Caco-2 (cell line): Measurements from ENCODE around the gene ZNF2. TPM values are rescaled to one million over a fixed set of nuclear protein-coding genes. Genes with fewer than 3 reads are reported as not detected.

Experiments used
- BruUV-seq: library from RNA; stranded (reverse); fragments of 400-500 nt; replicated peaks from 2 replicates; lab custom pipeline; 2021; lab: Mats Ljungman, UMichigan
- CTCF ChIA-PET: fragments of 300-600 bp; sonication (Branson Sonifier 250); formaldehyde crosslinking; loops from one replicate; lab custom pipeline; 2022; ENCODE audit warnings: antibody characterized with exemption; lab: Charles Lee
- POLR2A ChIA-PET: fragments of 300-600 bp; sonication (Branson Sonifier 250); formaldehyde crosslinking; loops from one replicate; lab custom pipeline; 2022; ENCODE audit warnings: antibody characterized with exemption; lab: Charles Lee
- DNase-seq, 2 experiments: peaks; one replicate each; pipeline versions ENCODE4 v3.0.0 to v3.0.0-alpha.2; 2020 to 2022
- H3K27me3 ChIP-seq: replicated peaks from 2 replicates; pipeline ENCODE4 v1.6.0; 2011; ENCODE audit warnings: low read length; ENCODE audit not compliant: control insufficient read depth, insufficient read depth
- H3K36me3 ChIP-seq: 2 replicates; pipeline ENCODE4 v1.5.1; 2011; ENCODE audit warnings: low read length; ENCODE audit not compliant: control insufficient read depth, insufficient read depth
- H3K4me1 ChIP-seq: fragments of 250-450 bp; sonication (Bioruptor Pico); 2 replicates; pipeline ENCODE4 v1.5.1; 2020; ENCODE audit warnings: mild to moderate bottlenecking
- H3K4me3 ChIP-seq: 2 replicates; pipeline ENCODE4 v1.5.1; 2011; ENCODE audit warnings: low read depth, mild to moderate bottlenecking, control low read depth, low read length
- H3K9me3 ChIP-seq: fragments of 250-450 bp; sonication (Bioruptor Pico); 2 replicates; pipeline ENCODE4 v1.5.1; 2020; ENCODE audit warnings: mild to moderate bottlenecking, moderate library complexity
- H3K27ac Mint-ChIP-seq: one replicate; pipeline ENCODE4 v1.8.0; 2022; ENCODE audit warnings: mixed read lengths; ENCODE audit not compliant: unreplicated experiment
- H3K27me3 Mint-ChIP-seq: one replicate; pipeline ENCODE4 v1.8.0; 2022; ENCODE audit warnings: mixed read lengths; ENCODE audit not compliant: insufficient read depth, unreplicated experiment
- H3K36me3 Mint-ChIP-seq: one replicate; pipeline ENCODE4 v1.8.0; 2022; ENCODE audit warnings: mild to moderate bottlenecking, mixed read lengths; ENCODE audit not compliant: insufficient read depth, unreplicated experiment
- H3K4me1 Mint-ChIP-seq: one replicate; pipeline ENCODE4 v1.8.0; 2022; ENCODE audit warnings: low read depth, mixed read lengths; ENCODE audit not compliant: unreplicated experiment
- H3K4me3 Mint-ChIP-seq: one replicate; pipeline ENCODE4 v1.8.0; 2022; ENCODE audit warnings: mild to moderate bottlenecking, moderate library complexity, mixed read lengths; ENCODE audit not compliant: unreplicated experiment
- H3K9me3 Mint-ChIP-seq: one replicate; pipeline ENCODE4 v1.8.0; 2022; ENCODE audit warnings: mixed read lengths; ENCODE audit not compliant: unreplicated experiment
- intact Hi-C: fragments of 100-400 bp; cut with micrococcal nuclease; formaldehyde crosslinking; loops from one replicate; pipeline ENCODE4 v1.10.0; 2022; ENCODE audit not compliant: unreplicated experiment
- total RNA-seq: library from RNA; stranded (reverse); gene quantifications from 2 replicates; pipeline ENCODE4 v1.2.3, GENCODE V29; 2022
- TF ChIP-seq, protein P1 (sequence below), 2 experiments: fragments of 200-600 bp in 1 of 2; IDR thresholded peaks; 1 replicate in 1 of 2; 2 replicates in 1 of 2; pipeline versions ENCODE4 v1.5.1 to v1.8.0; 2011 to 2022; ENCODE audit warnings: antibody characterized with exemption in 1 of 2, control low read depth in 1 of 2, inconsistent platforms in 1 of 2, low read depth in 1 of 2, low read length in 1 of 2, mild to moderate bottlenecking in 1 of 2, moderate library complexity in 1 of 2; ENCODE audit not compliant: insufficient read depth in 1 of 2, severe bottlenecking in 1 of 2, unreplicated experiment in 1 of 2

Gene ZNF2
- total RNA-seq, 1 experiment from 2014 or later: 3.8 TPM

DNA sequence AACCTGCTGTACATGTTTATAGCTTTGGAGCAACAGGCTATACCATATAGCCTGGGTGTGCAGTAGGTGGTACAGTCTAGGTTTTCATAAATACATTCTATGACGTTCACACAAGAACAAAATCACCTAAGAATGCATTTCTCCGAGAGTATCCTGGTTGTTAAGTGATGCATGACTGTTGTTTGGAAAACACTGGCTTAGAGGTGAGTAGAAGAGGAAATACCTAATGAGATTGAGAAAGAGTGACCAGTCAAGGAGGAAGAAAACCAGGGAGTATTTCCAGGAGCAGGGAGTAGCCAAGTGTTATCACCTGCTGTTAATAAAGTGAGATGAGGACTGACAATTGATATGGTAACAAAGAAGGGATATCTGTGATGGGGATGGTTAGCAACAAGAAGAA, 38.8 kb downstream of the ZNF2 start:
- BruUV-seq: no TSS peak
- H3K4me1 ChIP-seq: no peaks in the 10 kb centered on the region
- H3K36me3 ChIP-seq: no peaks in the 10 kb centered on the region
- peaks cover 21% of the 10 kb centered on the region for H3K9me3 Mint-ChIP-seq
- ChIA-PET CTCF (no interaction called here), POLR2A (no interaction called here)
- no peak overlapping the region for H3K27ac Mint-ChIP-seq
- no peaks in the 10 kb centered on the region for H3K9me3 ChIP-seq
- peaks cover 8% of the 10 kb centered on the region for H3K27me3 Mint-ChIP-seq
- TF ChIP-seq, protein P1, sequence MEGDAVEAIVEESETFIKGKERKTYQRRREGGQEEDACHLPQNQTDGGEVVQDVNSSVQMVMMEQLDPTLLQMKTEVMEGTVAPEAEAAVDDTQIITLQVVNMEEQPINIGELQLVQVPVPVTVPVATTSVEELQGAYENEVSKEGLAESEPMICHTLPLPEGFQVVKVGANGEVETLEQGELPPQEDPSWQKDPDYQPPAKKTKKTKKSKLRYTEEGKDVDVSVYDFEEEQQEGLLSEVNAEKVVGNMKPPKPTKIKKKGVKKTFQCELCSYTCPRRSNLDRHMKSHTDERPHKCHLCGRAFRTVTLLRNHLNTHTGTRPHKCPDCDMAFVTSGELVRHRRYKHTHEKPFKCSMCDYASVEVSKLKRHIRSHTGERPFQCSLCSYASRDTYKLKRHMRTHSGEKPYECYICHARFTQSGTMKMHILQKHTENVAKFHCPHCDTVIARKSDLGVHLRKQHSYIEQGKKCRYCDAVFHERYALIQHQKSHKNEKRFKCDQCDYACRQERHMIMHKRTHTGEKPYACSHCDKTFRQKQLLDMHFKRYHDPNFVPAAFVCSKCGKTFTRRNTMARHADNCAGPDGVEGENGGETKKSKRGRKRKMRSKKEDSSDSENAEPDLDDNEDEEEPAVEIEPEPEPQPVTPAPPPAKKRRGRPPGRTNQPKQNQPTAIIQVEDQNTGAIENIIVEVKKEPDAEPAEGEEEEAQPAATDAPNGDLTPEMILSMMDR (IDR thresholded peaks at IDR 0.05; ENCODE audit: insufficient read depth in 1 of 2, low read depth in 1 of 2, low read length in 1 of 2, severe bottlenecking in 1 of 2, unreplicated experiment in 1 of 2): no peak
- no peak overlapping the region for H3K4me3 ChIP-seq
- intact Hi-C loops: no loop called here
- no peaks in the 10 kb centered on the region for H3K36me3 Mint-ChIP-seq
- H3K27me3 ChIP-seq: no peaks in the 10 kb centered on the region
- DNase-seq: no peak
- H3K4me1 Mint-ChIP-seq: peaks cover 7% of the 10 kb centered on the region
- no peak overlapping the region for H3K4me3 Mint-ChIP-seq

DNA sequence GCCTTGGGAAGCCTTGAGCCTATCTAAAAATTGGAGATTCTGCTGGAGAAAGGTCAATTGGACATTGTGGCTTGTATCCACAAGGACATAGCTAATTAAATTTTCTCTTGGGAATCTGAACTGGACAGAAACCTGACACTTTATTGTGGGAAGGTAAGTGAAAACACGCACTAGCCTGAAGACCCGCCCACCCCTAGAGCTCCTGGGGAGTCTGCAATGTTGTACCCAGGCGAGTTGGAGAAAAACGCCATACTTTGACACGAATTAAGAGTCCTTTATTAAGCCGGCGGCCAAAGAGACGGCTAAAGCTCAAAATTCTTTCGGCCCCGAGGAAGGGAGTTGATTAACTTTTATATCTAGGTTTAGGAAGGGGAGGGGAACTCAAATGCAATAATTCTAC, 40.5 kb downstream of the ZNF2 start:
- Mint-ChIP-seq H3K4me1 (peaks cover 7% of the 10 kb centered on the region), H3K4me3 (peak overlapping the region; percentile 75), H3K27me3 (no peaks in the 10 kb centered on the region), H3K9me3 (peaks cover 28% of the 10 kb centered on the region), H3K27ac (no peak overlapping the region), H3K36me3 (no peaks in the 10 kb centered on the region)
- CTCF ChIA-PET: no interaction called here
- POLR2A ChIA-PET: no interaction called here
- no TSS peak for BruUV-seq
- intact Hi-C loops: loop anchor here (2.0 kb wide), 1 partner anchor 41 kb away; the partner anchor contains the start of gene ZNF2
- Histone ChIP-seq H3K4me1 (no peaks in the 10 kb centered on the region), H3K4me3 (no peak overlapping the region), H3K9me3 (no peaks in the 10 kb centered on the region), H3K27me3 (no peaks in the 10 kb centered on the region), H3K36me3 (no peaks in the 10 kb centered on the region)
- no peak for DNase-seq
- TF ChIP-seq, protein P1 (IDR thresholded peaks at IDR 0.05; ENCODE audit: insufficient read depth in 1 of 2, low read depth in 1 of 2, low read length in 1 of 2, severe bottlenecking in 1 of 2, unreplicated experiment in 1 of 2): no peak

DNA sequence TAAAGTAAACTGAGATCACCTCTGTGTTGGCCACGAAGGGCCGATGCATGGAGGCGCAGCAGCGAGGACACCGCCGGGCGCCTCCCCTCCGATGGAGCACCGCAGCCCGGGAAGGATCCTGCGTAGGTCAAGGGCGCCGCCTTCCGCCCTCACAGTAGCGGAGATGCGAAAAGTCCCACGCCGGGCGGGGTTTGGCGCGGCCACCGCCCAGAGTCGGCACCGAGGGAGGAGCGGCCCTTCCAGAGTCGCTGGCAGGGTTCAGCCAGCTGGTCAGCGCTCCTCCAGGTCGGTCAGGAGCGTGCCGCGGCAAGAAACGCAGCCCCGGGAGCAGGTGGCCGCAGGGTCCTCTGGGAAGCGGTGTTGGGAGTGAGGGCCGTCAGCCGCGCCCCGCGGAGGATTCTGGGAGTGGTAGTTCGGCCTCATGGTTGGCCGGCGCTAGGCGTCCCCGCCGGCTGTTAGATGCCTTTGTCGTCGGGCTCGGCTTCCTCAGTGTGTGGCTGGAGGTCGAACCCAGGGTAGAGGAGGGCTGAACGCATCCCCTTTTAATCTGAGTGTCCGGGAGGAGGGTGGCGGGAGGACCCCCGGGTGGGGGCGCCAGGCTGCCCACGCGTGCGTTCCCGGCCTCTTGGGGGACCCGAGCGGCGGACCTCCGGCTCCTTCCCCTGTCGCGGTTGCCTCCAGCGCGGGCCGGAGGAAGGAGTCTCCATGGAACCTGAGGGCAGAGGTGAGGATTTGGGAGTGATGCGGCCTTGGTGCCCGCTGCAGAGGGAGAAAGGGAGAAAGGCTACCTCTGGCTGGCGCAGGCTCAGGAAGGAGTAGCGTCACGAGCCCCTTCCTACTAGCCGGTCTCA, 41.7 kb downstream of the ZNF2 start, which contains the start of gene ZNF892:
TSS of gene ZNF892 (plus strand) at position 411 of the 851 bp plus-strand sequence. CDS start at position 706, 295 bp downstream.
- Mint-ChIP-seq H3K4me3 (peak within 1 kb of the TSS; percentile 75), H3K4me1 (peaks cover 7% of the 10 kb centered on the region), H3K36me3 (no peaks in the 10 kb centered on the region), H3K27me3 (no peaks in the 10 kb centered on the region), H3K27ac (peak within 1 kb of the TSS; percentile 15), H3K9me3 (peaks cover 25% of the 10 kb centered on the region)
- Histone ChIP-seq H3K4me3 (peak within 1 kb of the TSS; percentile 61), H3K4me1 (no peaks in the 10 kb centered on the region), H3K36me3 (no peaks in the 10 kb centered on the region; the same call in 1 of the 2 replicates), H3K27me3 (no peaks in the 10 kb centered on the region), H3K9me3 (no peaks in the 10 kb centered on the region)
- POLR2A ChIA-PET: no interaction called here
- peak; percentile 95 to 96 for DNase-seq
- intact Hi-C loops: loop anchor here (1.0 to 2.0 kb wide), 4 partner anchors 14 to 185 kb away; partner anchors contain the start of genes MRPS5 and ZNF2
- CTCF ChIA-PET: interaction anchor here (0.6 to 1.0 kb wide), 2 partner anchors 24 to 162 kb away, joined by 3 read pairs; no protein-coding TSS in a partner anchor
- TF ChIP-seq, protein P1 (IDR thresholded peaks at IDR 0.05; ENCODE audit: insufficient read depth in 1 of 2, low read depth in 1 of 2, low read length in 1 of 2, severe bottlenecking in 1 of 2, unreplicated experiment in 1 of 2): peak; percentile 34 to 62
- BruUV-seq: no TSS peak
